Lower leg skin (tissue), 4 donors: Measurements from ENCODE around the gene GRID2. TPM values are rescaled to one million over a fixed set of nuclear protein-coding genes. Genes with fewer than 3 reads are reported as not detected.

Experiments used
- DNase-seq, 2 donors: peaks; one replicate each; pipeline ENCODE4 v3.0.0-alpha.2; 2019; ENCODE audit warnings: low spot score in 2 of 2
- H3K4me3 ChIP-seq: fragments of 200-600 bp; sonication (generic); 2 replicates; pipeline ENCODE4 v1.5.1; 2017; ENCODE audit warnings: mild to moderate bottlenecking, low read depth; ENCODE audit not compliant: poor library complexity, severe bottlenecking
- POLR2A ChIP-seq, 2 donors: fragments of 450-650 bp; IDR thresholded peaks; one replicate each; pipeline ENCODE4 v1.6.1; 2016 to 2017; ENCODE audit warnings: antibody characterized with exemption in 2 of 2, mild to moderate bottlenecking in 1 of 2, moderate library complexity in 1 of 2
- WGBS, 2 donors: methylation state at CpG; one replicate each; pipeline ENCODE4 v1.1.5; 2018; 5-methylcytosine and 5-hydroxymethylcytosine counted together
- intact Hi-C: fragments of 100-400 bp; cut with DNase I; formaldehyde crosslinking; loops from one replicate; pipeline ENCODE4 v1.15.0; 2023; ENCODE audit warnings: low total_unique reads
- total RNA-seq, 4 donors: library from RNA; depleted of rRNA; stranded (reverse); fragments of >200 nt; gene quantifications; one replicate each; pipeline ENCODE4 v1.1.0, GENCODE V29; 2016
- TF ChIP-seq, protein P1 (sequence below), 3 donors: fragments of 450-650 bp; IDR thresholded peaks; one replicate each; pipeline ENCODE4 v1.5.1; 2016; ENCODE audit warnings: antibody characterized with exemption in 3 of 3, mild to moderate bottlenecking in 3 of 3, moderate library complexity in 2 of 3

Gene GRID2
- total RNA-seq, 4 donors from 2014 or later = not detected

DNA sequence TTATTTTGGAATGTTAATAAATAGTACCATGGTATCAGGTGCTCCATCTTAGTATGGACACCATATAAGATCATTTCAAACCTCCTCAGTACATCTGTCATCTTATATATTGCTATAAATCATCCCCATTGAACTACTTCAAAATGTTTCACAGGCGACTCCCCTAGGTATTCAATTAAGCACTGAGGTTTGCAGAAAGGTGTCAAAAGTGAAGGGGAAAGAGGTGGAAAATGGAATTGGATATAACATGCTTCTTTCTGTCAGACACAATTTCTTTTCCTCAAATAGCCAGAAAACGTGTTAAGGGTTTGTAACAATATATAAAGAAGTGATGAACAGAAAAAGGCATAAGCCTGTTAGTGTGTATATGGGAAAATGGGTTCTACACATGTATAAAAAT lies 325.5 kb downstream of the GRID2 start:
- TF ChIP-seq POLR2A (IDR thresholded peaks at IDR 0.05) = no peak
- TF ChIP-seq, protein P1, sequence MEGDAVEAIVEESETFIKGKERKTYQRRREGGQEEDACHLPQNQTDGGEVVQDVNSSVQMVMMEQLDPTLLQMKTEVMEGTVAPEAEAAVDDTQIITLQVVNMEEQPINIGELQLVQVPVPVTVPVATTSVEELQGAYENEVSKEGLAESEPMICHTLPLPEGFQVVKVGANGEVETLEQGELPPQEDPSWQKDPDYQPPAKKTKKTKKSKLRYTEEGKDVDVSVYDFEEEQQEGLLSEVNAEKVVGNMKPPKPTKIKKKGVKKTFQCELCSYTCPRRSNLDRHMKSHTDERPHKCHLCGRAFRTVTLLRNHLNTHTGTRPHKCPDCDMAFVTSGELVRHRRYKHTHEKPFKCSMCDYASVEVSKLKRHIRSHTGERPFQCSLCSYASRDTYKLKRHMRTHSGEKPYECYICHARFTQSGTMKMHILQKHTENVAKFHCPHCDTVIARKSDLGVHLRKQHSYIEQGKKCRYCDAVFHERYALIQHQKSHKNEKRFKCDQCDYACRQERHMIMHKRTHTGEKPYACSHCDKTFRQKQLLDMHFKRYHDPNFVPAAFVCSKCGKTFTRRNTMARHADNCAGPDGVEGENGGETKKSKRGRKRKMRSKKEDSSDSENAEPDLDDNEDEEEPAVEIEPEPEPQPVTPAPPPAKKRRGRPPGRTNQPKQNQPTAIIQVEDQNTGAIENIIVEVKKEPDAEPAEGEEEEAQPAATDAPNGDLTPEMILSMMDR (IDR thresholded peaks at IDR 0.05) = no peak
- H3K4me3 ChIP-seq = no peak overlapping the region
- 74 to 81% methylated on average over 2 of the region's 2 CpGs for WGBS, 2 donors
- no peak for DNase-seq
- intact Hi-C loops = no loop called here

DNA sequence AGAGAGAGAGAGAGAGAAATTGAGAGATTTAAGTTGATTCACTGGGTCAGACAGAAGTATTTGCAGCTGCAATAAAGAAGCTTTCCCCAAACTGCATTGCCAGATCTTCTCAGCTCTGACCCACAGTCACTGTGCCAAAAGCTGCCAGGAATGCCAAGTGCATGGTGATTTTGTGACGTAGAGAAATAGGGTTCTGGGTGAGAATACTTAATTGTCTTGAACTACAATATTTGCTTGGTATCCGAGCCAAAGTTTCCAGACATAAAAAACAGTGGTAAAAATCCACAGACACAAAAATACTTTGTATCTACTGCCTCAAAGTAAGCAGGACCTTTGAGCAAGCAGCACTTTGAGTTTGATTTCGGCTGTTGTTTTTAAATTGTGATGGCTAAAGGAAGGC lies 331.1 kb downstream of the GRID2 start:
- no peak for TF ChIP-seq POLR2A (IDR thresholded peaks at IDR 0.05)
- TF ChIP-seq, protein P1 (IDR thresholded peaks at IDR 0.05) = no peak
- DNase-seq = no peak
- H3K4me3 ChIP-seq = no peak overlapping the region
- 62 to 67% methylated on average over 3 of the region's 3 CpGs for WGBS, 2 donors
- intact Hi-C loops = no loop called here

DNA sequence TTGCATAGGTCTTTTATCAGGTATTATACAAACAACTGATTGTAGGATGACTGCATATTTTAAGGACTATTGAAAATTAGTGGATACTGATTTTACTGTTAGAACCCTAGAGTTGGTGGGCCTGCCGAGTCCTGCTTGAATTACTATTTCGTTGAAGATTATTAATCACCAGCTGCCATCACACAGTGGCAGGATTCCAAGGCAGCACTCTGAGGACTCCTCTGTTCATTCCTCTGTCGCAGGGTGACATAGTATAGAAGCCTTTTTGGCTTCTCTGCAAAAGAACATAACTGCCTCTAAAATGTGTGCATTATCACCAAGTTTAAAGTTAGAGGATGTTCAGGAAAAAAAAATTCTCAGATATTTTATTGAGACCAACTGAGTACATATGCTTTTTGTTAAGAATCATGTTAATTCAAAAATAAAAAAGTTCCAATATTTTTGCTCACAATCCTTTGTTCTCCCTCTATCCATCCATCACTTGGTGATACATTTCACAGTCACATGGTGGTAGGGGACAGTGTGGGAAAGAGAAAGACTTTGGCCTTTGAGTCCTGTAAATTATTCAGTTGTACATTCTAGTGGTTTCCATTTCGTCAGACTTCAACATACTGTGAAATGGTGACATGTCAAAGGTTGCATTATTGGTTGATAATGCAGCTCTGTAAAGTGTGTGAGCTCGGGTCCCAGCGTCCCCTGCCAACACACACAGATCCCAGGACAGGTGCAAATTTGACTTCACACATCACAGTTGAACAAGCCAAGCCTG lies 332.5 kb downstream of the GRID2 start:
- intact Hi-C loops = no loop called here
- no peak overlapping the region for H3K4me3 ChIP-seq
- TF ChIP-seq, protein P1 (IDR thresholded peaks at IDR 0.05) = no peak
- no peak for TF ChIP-seq POLR2A (IDR thresholded peaks at IDR 0.05)
- WGBS, 2 donors = 49 to 53% methylated on average over 6 of the region's 6 CpGs
- DNase-seq = no peak

DNA sequence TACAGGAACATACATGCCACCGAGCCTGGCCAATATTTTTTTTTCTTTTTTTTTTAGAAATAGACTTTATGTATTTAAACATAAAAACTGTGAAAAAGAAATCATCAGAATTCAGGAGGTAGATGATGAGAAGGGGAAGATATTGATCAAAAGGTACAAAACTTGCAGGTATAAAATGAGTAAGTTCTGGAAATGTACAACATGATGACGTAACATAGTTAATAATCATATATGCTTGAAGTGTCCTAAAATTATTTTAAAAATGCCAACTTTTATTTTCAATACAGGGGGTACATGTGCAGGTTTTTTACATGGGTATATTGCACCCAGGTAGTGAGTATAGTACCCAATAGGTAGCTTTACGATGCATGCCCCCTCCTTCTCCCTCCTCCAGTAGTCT lies 337.6 kb downstream of the GRID2 start:
- TF ChIP-seq POLR2A (IDR thresholded peaks at IDR 0.05) = no peak
- TF ChIP-seq, protein P1 (IDR thresholded peaks at IDR 0.05) = no peak
- intact Hi-C loops = no loop called here
- no peak overlapping the region for H3K4me3 ChIP-seq
- DNase-seq = no peak
- WGBS, 2 donors = 93% methylated on average over 3 of the region's 3 CpGs

DNA sequence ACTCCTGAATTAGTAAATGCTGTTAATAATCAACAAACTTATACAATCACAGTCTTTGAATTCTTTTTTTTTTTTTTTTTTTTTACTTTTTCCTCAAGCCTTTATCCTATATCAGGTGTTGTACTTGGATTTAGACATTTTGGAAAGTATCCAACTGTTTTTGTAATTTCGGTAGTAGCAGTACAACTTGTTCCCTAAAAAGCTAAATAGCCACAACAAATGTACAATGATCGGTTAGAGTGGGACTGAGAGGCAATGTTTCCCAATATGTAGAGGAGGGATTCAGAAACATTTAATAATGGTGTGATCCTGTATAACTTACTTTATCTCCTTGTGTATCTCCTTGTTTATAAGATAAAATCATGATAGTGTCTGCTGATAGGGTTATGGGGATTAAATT lies 343.1 kb downstream of the GRID2 start:
- 59 to 62% methylated on average over 2 of the region's 2 CpGs for WGBS, 2 donors
- intact Hi-C loops = no loop called here
- no peak for TF ChIP-seq POLR2A (IDR thresholded peaks at IDR 0.05)
- TF ChIP-seq, protein P1 (IDR thresholded peaks at IDR 0.05) = no peak
- no peak for DNase-seq
- no peak overlapping the region for H3K4me3 ChIP-seq

DNA sequence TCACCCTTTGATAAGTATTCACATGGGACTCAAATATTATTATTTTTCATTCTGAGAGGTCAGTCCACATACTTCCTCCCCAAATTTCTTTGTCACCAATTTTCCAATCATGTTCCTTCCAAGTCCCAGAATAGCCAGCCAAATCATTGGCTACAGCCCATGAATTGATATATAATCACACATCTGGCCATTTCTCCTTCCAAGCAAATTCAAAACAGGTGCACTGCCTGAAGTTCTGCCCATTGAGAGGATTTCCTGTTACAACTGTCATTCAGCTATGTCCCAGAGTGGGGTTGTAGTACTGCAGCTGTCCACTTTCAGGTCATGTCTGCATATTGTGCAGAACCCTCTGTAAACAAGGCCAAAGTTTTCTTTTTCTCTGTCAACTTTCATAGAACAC lies 347.8 kb downstream of the GRID2 start:
- intact Hi-C loops = no loop called here

More for the DNA sequence above, 347.8 kb downstream of the GRID2 start:
- no peak overlapping the region for H3K4me3 ChIP-seq
- TF ChIP-seq POLR2A (IDR thresholded peaks at IDR 0.05) = no peak
- DNase-seq = no peak
